ENCODE results near the gene ZBTB21.
A peak's percentile ranks its signal among the peaks of the same experiment; 100 is the strongest.

Gene ZBTB21

DNA sequence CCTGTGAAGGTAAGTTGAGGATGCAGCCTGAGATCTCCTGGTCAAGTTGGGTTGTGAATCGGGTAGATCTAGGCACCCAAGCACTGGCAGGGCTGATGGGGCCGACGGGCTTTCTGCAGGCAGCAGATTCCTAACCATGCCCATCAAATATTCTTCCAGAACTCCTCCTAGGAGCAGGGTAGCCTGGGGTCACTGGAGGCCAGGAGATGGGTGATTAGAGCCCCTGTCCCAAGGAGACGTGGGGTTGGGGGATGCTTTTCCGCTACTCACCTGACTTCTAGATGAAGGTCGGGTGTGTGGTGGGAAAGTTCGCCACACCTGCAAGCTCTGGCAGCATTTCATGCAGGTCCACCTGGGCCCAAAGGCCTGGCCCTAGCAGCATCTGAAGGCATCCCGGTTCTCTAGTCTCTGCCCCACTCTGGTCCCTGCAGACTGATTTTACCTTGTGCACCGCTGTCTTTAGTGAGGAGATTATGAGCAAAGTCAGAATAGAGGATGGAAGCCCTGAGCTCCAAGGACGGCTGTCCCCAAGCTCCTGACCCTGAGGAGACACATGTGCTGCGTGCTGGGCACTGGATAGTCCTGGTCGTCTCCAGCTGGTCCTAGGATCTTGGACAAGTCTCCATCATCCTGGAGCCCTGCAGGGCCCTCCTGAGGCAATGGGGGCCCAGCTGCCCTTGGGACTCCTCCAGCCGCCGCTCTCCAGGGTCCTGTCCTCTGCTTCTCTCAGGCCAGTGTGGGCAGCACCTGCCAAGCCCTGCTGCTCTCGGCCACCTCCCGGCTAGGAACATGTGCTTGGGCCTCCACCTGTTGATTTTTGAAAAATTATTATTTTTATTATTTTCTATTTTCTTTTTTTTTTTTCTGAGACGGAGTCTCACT lies 34.5 kb downstream of the ZBTB21 start:
- no peak overlapping the region for H3K4me3 ChIP-seq (ENCODE audit: low read length)
- DNase-seq (ENCODE audit: low read depth, low spot score), result no peak

DNA sequence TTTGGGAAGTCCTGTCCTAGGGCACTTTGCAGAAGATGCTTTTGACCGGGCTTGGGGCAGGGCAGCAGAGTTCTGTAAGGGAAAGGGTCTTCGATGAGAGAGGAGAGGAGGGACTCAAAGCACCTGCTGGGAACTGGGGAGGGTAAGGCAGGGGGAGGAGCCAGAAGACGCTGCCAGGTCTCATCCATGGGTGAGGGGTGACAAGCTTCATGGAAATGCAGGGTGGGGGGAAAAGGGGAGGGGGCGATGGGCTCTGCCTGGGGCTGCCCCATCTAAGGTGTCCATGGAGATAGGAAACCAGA lies 35.5 kb downstream of the ZBTB21 start:
- DNase-seq (ENCODE audit: low read depth, low spot score), result no peak
- no peak overlapping the region for H3K4me3 ChIP-seq (ENCODE audit: low read length)

DNA sequence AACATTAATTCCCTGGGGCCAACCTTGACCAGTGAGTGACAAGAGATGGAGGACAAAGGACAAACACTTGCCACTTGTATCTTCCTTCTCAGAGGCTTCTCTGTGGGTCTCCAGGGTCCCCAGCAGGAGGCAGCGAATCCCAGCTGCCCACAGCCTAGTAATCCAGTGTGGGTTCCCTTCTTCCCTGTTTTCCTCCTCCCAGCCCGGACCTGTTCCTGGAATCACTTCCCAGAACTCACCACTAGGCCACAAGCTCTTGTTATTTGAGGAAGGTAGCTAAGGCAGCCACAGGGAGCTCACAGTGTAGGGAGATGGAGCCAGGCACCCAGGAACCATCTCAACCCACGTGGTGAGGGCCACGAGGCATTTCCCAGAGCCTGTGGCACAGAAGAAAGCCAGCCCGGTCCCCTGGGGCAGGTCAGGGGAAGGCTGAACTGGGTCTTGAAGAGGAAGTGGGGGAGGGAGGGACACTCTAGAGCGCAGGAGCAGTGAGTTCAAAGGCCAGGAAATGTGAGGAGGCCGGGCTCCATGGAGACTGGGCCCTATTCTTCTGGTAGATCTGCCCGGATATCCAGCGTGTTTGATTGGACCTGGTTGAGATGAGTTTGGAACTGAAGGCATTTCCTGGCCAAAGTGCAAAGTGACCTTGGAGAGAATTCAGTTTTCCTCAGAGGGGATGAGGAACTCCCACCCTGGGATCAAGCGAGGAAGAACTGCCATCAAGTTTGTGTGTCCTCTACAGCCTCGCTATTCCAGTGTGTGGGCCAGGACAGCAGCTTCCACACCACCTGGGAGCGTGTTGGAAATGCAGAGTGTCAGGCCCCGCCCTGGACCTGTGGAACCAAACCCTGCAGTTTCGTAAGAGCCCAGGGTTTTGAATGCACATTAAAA lies 36.1 kb downstream of the ZBTB21 start:
- H3K4me3 ChIP-seq (ENCODE audit: low read length), result no peak overlapping the region
- peak; percentile 66 for DNase-seq (ENCODE audit: low read depth, low spot score)

DNA sequence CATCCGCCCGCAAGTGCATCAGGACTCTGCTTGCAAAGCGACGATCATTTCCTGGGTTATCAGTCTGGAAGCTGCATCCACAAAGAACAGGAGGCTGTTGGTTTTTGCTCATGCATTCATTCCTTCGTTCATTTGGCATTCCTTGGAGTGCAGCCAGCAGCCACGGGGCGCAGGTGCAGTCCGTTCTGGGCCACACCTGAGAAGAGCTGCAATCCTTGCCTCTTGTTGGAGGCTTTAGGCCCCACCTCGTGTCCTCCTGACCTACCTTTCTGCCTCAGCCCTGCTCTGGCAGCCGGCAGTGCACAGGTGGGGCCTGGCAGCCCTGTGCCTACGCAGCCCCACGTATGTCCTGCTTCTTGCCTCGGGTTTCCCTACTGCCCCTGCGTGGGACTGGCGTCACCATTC lies 36.7 kb downstream of the ZBTB21 start:
- no peak for DNase-seq (ENCODE audit: low read depth, low spot score)
- H3K4me3 ChIP-seq (ENCODE audit: low read length), result no peak overlapping the region

DNA sequence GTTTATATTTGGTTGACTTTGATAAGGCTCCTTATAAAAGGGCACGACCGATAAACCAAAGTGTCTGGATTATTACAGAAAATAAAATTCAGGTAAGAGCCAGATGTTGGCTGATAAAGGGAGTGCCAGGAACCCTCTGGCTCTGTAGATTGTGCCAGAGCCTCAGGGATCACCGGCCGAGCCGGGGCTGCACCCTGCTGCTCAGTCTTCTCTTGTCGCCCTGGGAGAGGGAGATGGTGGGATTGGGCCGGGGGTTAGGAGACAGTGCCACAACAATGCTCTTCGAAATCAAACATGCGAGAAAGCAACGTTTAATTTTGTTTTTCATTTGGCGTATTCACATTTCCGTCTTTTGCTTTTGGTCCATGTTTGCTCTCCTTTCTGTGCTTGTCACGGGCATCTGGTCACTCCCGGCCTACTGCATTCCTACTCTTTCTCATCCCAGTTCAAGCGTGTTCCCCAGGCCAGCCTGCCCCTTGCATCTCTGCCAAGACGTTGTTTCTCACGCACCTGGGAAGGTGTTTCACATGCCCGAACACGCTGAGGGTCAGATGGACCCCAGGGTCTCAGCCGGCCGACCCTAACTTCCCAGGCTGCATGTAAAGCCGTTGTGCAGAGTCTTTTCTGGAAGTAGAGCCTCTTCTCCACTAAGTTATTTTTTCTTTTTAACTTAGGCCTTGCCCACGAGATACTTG lies 37.5 kb downstream of the ZBTB21 start:
- no peak overlapping the region for H3K4me3 ChIP-seq (ENCODE audit: low read length)
- DNase-seq (ENCODE audit: low read depth, low spot score), result no peak

DNA sequence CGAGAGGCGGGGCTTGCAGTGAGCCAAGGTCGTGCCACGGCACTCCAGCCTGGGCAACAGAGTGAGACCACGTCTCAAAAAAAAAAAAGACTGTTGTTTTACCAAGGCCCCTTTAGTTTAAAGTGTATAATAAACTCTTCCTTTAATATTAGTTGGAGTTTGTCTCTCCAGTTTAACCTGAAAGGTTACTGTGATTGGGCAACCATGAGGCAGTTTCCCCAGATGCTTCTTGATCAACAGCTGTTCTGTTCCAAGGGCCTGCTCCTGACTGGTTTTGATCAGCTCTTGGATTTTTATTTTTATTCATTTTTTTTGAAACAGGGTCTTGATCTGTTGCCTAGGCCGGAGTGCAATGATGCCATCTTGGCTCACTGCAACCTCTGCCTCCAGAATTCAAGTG lies 38.3 kb downstream of the ZBTB21 start:
- DNase-seq (ENCODE audit: low read depth, low spot score), result no peak
- no peak overlapping the region for H3K4me3 ChIP-seq (ENCODE audit: low read length)

DNA sequence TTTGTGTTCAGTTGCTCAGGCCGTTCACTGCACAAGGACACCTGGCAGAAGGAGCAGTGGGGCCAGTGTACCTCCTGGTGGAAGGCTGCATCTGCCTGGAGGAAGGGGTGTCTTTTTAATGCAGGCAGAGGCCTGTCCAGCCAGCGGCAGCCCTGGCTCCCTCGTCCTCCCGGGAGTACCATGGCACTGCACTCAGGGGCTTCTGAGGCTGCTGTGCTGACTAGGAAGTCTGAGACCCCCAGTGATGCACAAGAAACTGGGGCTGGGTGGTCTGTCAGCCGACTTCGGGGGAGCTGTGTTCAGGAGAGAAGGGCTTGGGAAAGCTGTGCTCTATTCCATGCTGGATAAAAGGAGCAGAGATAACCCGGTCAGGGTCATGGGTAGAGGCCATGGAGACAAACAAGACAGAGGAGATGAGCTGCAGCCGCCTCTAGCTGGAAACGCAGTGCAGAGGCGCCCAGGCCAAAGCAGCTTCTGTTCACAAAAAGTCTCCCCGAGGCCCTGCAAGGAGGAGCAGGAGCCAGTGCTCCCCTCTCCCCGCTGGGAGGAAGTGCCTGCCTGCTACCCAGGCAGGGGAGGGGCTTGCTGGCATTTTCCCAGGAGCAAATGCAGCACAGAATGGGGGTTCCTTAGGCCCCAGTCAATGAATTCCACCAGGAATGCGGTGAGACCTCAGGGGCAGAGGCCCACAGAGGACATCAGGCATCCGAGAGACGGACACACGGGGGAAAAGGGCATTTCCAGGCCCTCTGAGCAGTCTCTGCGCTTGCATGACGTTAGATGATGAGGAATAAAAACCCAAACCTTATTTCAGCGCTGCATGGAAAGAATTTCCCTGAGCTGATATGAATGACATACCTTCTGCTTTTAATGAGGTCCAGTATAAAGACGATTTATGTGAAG lies 39.2 kb downstream of the ZBTB21 start:
- no peak for DNase-seq (ENCODE audit: low read depth, low spot score)
- H3K4me3 ChIP-seq (ENCODE audit: low read length), result no peak overlapping the region

DNA sequence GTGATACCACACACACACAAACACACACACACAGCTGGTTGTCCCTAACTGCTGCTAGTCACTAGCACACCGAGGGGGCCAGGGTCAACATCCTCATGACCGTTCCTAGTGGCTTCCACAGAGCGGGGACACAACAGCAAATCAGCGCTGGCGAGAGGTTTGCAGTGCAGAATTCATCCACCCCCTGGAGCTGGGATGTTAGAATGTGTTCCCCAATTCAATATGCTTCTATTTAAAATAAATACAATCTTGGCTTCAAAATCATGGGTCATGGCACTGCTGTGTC lies 40.1 kb downstream of the ZBTB21 start:
- no peak overlapping the region for H3K4me3 ChIP-seq (ENCODE audit: low read length)
- no peak for DNase-seq (ENCODE audit: low read depth, low spot score)

DNA sequence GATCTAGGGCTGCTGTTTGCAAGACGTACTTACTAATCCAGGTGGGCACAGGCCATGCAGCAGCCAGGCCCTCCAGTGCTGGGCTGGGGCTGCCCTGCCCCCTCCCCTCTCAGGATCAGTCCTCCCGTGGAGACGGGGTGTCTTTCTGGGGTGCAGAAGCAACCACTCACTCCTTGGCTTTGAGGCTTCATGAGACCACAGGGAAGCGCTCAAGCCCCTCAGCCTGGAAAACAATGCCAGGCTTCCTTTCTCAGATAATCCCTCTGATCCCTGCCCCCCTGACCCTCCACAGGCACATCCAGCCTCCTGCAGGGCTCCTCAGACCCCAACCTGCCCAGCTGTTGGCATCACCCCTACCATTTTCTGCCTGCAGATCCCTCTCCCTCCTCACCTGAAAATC lies 42.5 kb downstream of the ZBTB21 start:
- DNase-seq (ENCODE audit: low read depth, low spot score), result no peak

DNA sequence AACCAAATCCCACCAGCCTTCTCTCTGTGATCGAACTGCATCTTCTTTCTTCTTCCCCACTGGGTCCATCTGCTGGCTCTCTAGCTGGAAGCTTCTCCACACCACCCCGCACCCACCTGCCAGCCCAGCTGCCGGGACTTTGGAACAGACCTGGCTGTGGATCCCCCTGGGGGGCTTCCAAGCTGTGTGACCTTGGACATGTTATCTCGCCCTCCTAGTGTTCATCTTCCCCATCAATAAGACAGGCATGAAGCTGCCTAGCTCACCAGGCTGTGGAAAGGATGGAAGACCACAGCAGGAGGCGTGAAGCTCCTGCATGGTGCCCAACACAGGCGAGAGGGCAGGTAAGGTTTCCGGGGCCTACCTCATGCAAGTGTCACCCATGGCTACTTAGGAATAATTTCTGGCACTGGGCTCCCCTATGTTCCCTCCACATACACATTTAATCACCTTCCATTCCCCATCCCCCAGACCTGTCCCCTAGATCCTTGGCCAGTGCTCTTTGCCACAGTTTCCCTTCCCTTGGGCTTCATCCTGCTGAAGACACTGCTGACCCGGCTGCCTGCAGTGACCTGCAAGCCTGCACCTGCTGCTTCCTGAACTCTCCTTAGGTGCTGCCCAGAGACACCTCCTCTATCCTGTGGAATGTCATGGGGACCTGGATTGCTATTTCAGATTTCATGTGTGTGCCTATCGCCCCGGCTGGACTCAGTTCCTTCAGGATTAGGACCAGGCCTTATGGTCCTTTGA lies 43.1 kb downstream of the ZBTB21 start:
- H3K4me3 ChIP-seq (ENCODE audit: low read length), result no peak overlapping the region
- DNase-seq (ENCODE audit: low read depth, low spot score), result no peak

More for the DNA sequence above, 42.5 kb downstream of the ZBTB21 start:
- H3K4me3 ChIP-seq (ENCODE audit: low read length), result no peak overlapping the region

DNA sequence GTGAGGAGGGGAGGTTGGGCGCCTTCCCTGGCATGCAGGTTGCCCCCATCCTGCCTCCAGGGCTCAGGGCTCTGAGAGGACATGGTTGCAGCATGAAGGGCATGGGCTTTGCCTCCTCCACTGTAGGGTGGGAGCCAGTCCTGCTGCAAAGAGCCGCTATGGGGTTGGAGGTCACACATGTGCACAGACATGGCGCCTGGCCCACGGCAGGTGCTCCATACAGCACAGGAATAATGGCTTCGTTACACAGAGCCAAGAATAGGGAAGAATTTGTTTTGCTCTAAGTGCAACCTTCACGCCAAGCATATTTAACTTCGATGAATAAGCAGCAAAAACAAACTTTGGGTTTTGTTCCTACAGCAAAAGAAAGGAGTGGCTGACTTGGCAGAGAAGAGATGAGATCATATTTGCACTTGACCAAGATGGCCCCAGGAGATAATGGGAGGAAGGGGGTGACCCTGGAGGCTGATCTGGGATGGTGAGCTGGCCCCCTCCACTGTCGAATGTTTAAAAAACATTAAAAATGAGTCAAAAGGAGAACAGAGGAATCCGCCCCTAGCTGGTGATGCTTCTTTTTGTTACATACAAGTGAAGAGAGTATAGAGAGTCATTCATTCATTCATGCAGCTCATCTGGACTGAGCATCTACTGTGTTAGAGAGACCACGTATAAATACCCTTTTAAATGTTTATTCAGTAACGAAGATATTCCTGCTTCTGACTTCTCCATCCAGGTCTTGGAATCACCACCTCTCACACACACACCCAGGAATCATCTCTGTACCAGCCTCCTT lies 43.9 kb downstream of the ZBTB21 start:
- DNase-seq (ENCODE audit: low read depth, low spot score), result no peak
- H3K4me3 ChIP-seq (ENCODE audit: low read length), result no peak overlapping the region

DNA sequence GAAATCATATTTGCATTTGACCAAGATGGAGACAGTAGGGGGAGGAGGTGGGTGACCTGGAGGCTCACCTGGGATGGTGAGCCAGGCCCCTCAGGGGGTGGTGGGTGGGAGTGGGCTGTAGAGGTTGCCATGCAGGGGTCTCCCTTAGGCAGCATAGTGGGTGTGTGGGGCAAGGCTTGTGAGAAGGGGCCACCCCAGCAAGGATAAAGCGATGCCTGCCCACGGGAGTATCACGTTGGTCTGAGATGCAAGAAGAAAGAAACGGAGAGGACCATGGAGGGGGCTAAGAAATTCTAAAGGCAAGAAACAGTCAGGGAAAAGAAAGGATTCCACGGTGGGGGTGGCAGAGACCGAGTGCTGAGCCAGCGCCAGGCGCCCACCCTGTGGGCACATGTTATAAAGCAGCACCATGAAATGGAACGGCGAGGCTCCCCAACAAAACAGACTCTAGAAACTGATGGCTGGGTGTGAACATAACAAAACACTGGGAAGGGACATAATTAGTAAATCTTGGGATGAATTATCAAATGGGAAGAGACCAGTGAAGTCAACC lies 44.6 kb downstream of the ZBTB21 start:
- DNase-seq (ENCODE audit: low read depth, low spot score), result no peak
- no peak overlapping the region for H3K4me3 ChIP-seq (ENCODE audit: low read length)

DNA sequence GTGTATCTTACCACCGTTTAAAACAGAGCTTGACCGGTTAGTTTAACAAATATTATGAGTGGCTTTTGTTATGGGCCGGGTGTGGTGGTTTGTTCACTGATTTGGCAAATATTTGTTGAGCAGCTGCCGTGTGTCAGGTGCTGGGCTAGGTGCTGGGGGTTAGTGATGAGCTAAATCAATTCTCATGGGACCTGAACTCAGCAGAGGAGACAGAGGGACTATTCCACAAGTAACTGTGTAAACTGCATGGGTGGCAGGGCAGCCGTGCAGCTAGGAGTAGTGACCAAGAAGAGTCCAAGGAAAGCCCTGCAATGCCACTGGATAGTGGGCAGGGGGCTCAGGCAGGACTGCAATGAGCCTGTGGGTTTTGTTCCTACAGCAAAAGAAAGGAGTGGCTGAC lies 45.1 kb downstream of the ZBTB21 start:
- H3K4me3 ChIP-seq (ENCODE audit: low read length), result no peak overlapping the region
- no peak for DNase-seq (ENCODE audit: low read depth, low spot score)

DNA sequence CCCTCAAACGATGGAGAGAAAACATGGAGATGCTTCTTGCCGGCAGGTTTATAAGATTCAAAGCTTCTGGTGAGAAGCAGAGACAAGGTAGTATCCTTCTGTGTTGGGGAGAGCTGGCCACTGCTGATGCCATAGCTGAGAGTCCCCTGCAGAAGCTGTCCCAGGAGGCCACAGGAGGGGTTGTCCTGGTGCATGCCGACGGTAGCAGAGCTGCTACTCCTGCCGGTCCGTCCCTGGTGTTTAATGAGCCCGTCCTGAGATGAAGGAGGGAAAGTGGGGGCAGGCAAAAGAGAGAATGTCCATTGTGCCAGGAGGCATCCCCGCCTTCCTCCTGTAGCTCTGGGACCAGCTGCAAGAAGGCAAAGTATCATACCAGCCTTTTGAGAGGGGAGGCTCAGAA lies 46.0 kb downstream of the ZBTB21 start:
- DNase-seq (ENCODE audit: low read depth, low spot score), result no peak
- H3K4me3 ChIP-seq (ENCODE audit: low read length), result no peak overlapping the region

DNA sequence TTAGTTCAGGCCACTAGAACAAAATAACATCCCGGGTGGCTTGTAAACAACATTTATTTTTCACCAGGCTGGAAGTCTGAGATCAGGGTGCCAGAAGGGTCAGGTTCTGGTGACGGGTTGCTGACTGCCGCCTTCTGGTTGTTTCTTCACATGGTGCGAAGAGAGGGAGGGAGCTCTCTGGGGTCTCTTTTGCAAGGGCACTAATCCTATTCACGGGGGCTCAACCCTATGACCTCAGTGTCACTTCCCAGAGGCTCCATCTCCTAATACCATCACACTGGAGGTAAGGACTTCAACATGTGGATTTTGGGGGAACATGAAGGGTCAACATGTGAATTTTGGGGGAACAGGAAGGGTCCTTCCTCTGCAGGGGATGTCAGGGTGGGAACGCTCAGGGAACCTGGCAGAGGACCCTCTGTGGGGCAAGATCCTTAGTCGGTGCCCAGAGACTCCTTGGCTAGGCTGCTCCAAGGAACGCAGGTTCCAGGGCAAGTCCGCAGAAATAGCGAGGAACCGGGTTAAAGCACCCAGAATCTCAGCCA lies 47.7 kb downstream of the ZBTB21 start:
- H3K4me3 ChIP-seq (ENCODE audit: low read length), result no peak overlapping the region
- no peak for DNase-seq (ENCODE audit: low read depth, low spot score)

DNA sequence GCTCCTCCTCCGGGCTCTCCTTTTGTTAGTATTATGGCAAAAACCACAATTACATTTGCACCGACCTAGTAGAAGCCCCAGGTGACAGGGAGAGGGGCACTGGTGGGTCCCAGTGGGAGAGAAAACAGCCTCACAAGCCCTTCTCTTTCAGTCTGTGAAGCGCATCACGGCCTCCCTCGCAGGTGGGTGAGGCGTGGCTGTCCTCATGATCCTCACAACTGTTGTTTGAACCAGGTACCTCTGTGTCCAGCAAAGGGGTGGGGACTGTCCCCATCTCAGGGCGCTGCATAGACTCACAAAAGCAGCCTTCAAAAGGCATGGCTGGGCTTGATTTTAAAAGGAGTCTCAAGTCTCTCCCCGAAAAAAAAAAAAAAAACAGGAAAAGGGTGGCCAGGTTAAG lies 48.4 kb downstream of the ZBTB21 start:
- no peak for DNase-seq (ENCODE audit: low read depth, low spot score)
- no peak overlapping the region for H3K4me3 ChIP-seq (ENCODE audit: low read length)

DNA sequence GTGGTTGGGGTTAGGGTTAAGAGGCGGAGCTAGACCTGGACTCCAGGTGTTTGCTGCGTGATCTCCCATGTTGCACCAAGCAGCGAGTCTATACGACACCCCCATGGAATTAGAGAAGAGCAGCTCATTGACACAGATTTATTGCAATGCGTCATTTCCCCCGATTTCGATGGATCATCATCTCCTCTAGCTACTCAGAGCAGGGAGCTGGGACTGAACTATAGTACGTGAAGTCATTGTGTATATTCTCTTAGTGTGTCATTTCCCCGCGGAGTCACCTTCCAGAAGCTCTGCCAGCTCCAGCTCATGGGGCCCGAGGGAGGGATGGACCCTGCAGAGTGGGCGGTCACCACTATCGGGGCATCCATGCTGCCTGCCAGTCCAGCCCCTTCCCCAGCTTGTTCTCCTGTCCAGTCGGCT lies 48.9 kb downstream of the ZBTB21 start:
- no peak overlapping the region for H3K4me3 ChIP-seq (ENCODE audit: low read length)
- no peak for DNase-seq (ENCODE audit: low read depth, low spot score)
